AG20443 (cell line): ENCODE results near the gene PEF1.

ENCODE experiments used
- DNase-seq: peaks from one replicate; pipeline ENCODE4 v3.0.0; 2012; ENCODE audit warnings: low spot score, mixed read lengths

The PEF1 gene

GRCh38 chr1:31584869-31585735, 59.6 kb downstream of the PEF1 start:
- no peak for DNase-seq

- peak; percentile 10 for DNase-seq
Observed at GRCh38 chr1:31583995-31584868, 60.4 kb downstream of the PEF1 start.

GRCh38 chr1:31583082-31583994, 61.3 kb downstream of the PEF1 start:
- DNase-seq: no peak

- DNase-seq: peak; percentile 14
Observed at GRCh38 chr1:31581821-31582810, 62.6 kb downstream of the PEF1 start.

GRCh38 chr1:31580891-31581603, 63.6 kb downstream of the PEF1 start:
- no peak for DNase-seq

- no peak for DNase-seq
Observed at GRCh38 chr1:31580513-31580870, 64.2 kb downstream of the PEF1 start.
